ENCODE data around the gene ARTN. TPM values are rescaled to one million over a fixed set of nuclear protein-coding genes. Genes with fewer than 3 reads are reported as not detected.
A peak's percentile ranks its signal among the peaks of the same experiment; 100 is the strongest.

Gene ARTN
- total RNA-seq, 1 experiment from 2014 or later: 17.4 TPM

GRCh38 chr1:43947061-43947873, 13.7 kb downstream of the ARTN start:
- peak overlapping the region; percentile 100 for H3K4me2 ChIP-seq
- no peak for DNase-seq
- TF ChIP-seq EZH2 (IDR thresholded peaks at IDR 0.05; ENCODE audit: low read depth): no peak
- TF ChIP-seq CTCF (conservative IDR thresholded peaks at IDR 0.05): no peak
- no peaks in the 10 kb centered on the region for H3K9me3 ChIP-seq (ENCODE audit: insufficient read depth, low read depth)
- H3K79me2 ChIP-seq (ENCODE audit: low read depth): peaks cover 17% of the 10 kb centered on the region; the same call in 1 of the 2 replicates
- no peaks in the 10 kb centered on the region for H4K20me1 ChIP-seq (ENCODE audit: insufficient read depth)
- no peaks in the 10 kb centered on the region for H3K9me2 ChIP-seq (ENCODE audit: insufficient read depth)
- H3K27me3 ChIP-seq (ENCODE audit: insufficient read depth, low read depth): no peaks in the 10 kb centered on the region
- H3F3A ChIP-seq (ENCODE audit: insufficient read depth, low read depth): peaks cover 6% of the 10 kb centered on the region; the same call in 1 of the 2 replicates
- no peak overlapping the region; the same call in 1 of the 2 replicates for H3K27ac ChIP-seq
- peak overlapping the region; percentile 94 for H2AFZ ChIP-seq
- H3K36me3 ChIP-seq (ENCODE audit: low read depth): no peaks in the 10 kb centered on the region
- intact Hi-C loops (cut with micrococcal nuclease; ENCODE audit: unreplicated experiment): loop anchor here (2.0 kb wide), 2 partner anchors 44 to 418 kb away; partner anchors contain the start of gene CCDC24
- POLR2A ChIA-PET (ENCODE audit: unreplicated experiment): interaction anchor here (0.5 to 0.9 kb wide), 4 partner anchors 23 to 1781 kb away, joined by 3 to 38 read pairs (median 6); partner anchors contain the start of genes DPH2 and SLC6A9
- CTCF ChIA-PET: interaction anchor here (0.6 to 2.8 kb wide), 4 partner anchors 101 to 234 kb away, joined by 3 to 13 read pairs (median 3); no protein-coding TSS in a partner anchor
- H3K4me1 ChIP-seq (replicated peaks; ENCODE audit: insufficient read depth): peaks cover 26% of the 10 kb centered on the region
- peak overlapping the region; percentile 74 for H3K4me3 ChIP-seq
- BruUV-seq (replicated peaks): no TSS peak

GRCh38 chr1:43947874-43948437, 14.4 kb downstream of the ARTN start:
- intact Hi-C loops (cut with micrococcal nuclease; ENCODE audit: unreplicated experiment): loop anchor here (2.0 kb wide), 2 partner anchors 43 to 419 kb away; partner anchors contain the start of gene CCDC24
- H3K4me1 ChIP-seq (replicated peaks; ENCODE audit: insufficient read depth): peaks cover 26% of the 10 kb centered on the region
- no peak overlapping the region for H3K27ac ChIP-seq
- no peaks in the 10 kb centered on the region for H3K36me3 ChIP-seq (ENCODE audit: low read depth)
- peaks cover 17% of the 10 kb centered on the region; the same call in 1 of the 2 replicates for H3K79me2 ChIP-seq (ENCODE audit: low read depth)
- H3K27me3 ChIP-seq (ENCODE audit: insufficient read depth, low read depth): no peaks in the 10 kb centered on the region
- CTCF ChIA-PET: interaction anchor here (0.7 kb wide), 1 partner anchor 100 kb away, joined by 3 read pairs; no protein-coding TSS in a partner anchor
- peak overlapping the region; percentile 100 for H3K4me2 ChIP-seq
- no peak for DNase-seq
- peak overlapping the region; percentile 74; the same call in 1 of the 2 replicates for H3K4me3 ChIP-seq
- BruUV-seq (replicated peaks): TSS peak; percentile 43
- H3K9me3 ChIP-seq (ENCODE audit: insufficient read depth, low read depth): no peaks in the 10 kb centered on the region
- H4K20me1 ChIP-seq (ENCODE audit: insufficient read depth): no peaks in the 10 kb centered on the region
- no peak overlapping the region for H2AFZ ChIP-seq
- no peak for TF ChIP-seq CTCF (conservative IDR thresholded peaks at IDR 0.05)
- no peak for TF ChIP-seq EZH2 (IDR thresholded peaks at IDR 0.05; ENCODE audit: low read depth)
- peaks cover 6% of the 10 kb centered on the region; the same call in 1 of the 2 replicates for H3F3A ChIP-seq (ENCODE audit: insufficient read depth, low read depth)
- no peaks in the 10 kb centered on the region for H3K9me2 ChIP-seq (ENCODE audit: insufficient read depth)
- POLR2A ChIA-PET (ENCODE audit: unreplicated experiment): interaction anchor here (0.9 kb wide), 1 partner anchor 493 kb away, joined by 5 read pairs; no protein-coding TSS in a partner anchor

- TF ChIP-seq EZH2 (IDR thresholded peaks at IDR 0.05; ENCODE audit: low read depth): no peak
- no peak for TF ChIP-seq CTCF (conservative IDR thresholded peaks at IDR 0.05)
- H3K9me3 ChIP-seq (ENCODE audit: insufficient read depth, low read depth): no peaks in the 10 kb centered on the region
- intact Hi-C loops (cut with micrococcal nuclease; ENCODE audit: unreplicated experiment): no loop called here
- H3K27me3 ChIP-seq (ENCODE audit: insufficient read depth, low read depth): no peaks in the 10 kb centered on the region
- BruUV-seq (replicated peaks): no TSS peak
- CTCF ChIA-PET: no interaction called here
- no peak overlapping the region for H2AFZ ChIP-seq
- H3K4me3 ChIP-seq: no peak overlapping the region
- DNase-seq: no peak
- H3K27ac ChIP-seq: no peak overlapping the region
- peaks cover 6% of the 10 kb centered on the region; the same call in 1 of the 2 replicates for H3F3A ChIP-seq (ENCODE audit: insufficient read depth, low read depth)
- no peaks in the 10 kb centered on the region for H4K20me1 ChIP-seq (ENCODE audit: insufficient read depth)
- H3K4me2 ChIP-seq: no peak overlapping the region
- POLR2A ChIA-PET (ENCODE audit: unreplicated experiment): no interaction called here
- H3K4me1 ChIP-seq (replicated peaks; ENCODE audit: insufficient read depth): peaks cover 24% of the 10 kb centered on the region
- H3K9me2 ChIP-seq (ENCODE audit: insufficient read depth): no peaks in the 10 kb centered on the region
- peaks cover 15% of the 10 kb centered on the region; the same call in 1 of the 2 replicates for H3K79me2 ChIP-seq (ENCODE audit: low read depth)
- no peaks in the 10 kb centered on the region for H3K36me3 ChIP-seq (ENCODE audit: low read depth)
These were observed 16.1 kb downstream of the ARTN start for GRCh38 chr1:43949678-43950077.
